SU-DHL-6 (cell line): ENCODE results near the gene TRAF3IP1.

Experiments used
- H2AFZ ChIP-seq: fragments of 200-600 bp; sonication (generic); 2 replicates; pipeline ENCODE4 v1.6.1; 2014; ENCODE audit warnings: low read depth, mild to moderate bottlenecking, moderate library complexity, mixed read lengths, antibody characterized with exemption, low read length; ENCODE audit not compliant: severe bottlenecking
- H3F3A ChIP-seq: fragments of 200-600 bp; shearing (Covaris generic); 2 replicates; pipeline ENCODE4 v1.6.0; 2016; ENCODE audit warnings: antibody characterized with exemption, mild to moderate bottlenecking; ENCODE audit not compliant: insufficient read depth
- H3K27ac ChIP-seq: fragments of 200-600 bp; sonication (generic); 2 replicates; pipeline ENCODE4 v1.5.1; 2016; ENCODE audit warnings: low read depth, mild to moderate bottlenecking, low read length, moderate library complexity, mixed read lengths
- H3K27me3 ChIP-seq: fragments of 200-600 bp; sonication (generic), shearing (Covaris generic); 2 replicates; pipeline ENCODE4 v1.6.0; 2014; ENCODE audit warnings: mild to moderate bottlenecking, low read length
- H3K36me3 ChIP-seq: fragments of 200-600 bp; sonication (generic); 2 replicates; pipeline ENCODE4 v1.6.1; 2014; ENCODE audit warnings: mild to moderate bottlenecking, low read length, mixed read lengths
- H3K4me2 ChIP-seq: fragments of 300-600, 200-600 bp; shearing (Covaris generic), sonication (generic); 2 replicates; pipeline ENCODE4 v1.6.0; 2014; ENCODE audit warnings: low read length, low read depth, mild to moderate bottlenecking; ENCODE audit not compliant: poor library complexity, severe bottlenecking
- H3K4me3 ChIP-seq: fragments of 200-600 bp; sonication (generic); 2 replicates; pipeline ENCODE4 v1.5.1; 2014; ENCODE audit warnings: antibody characterized with exemption, low read length, mild to moderate bottlenecking, mixed read lengths; ENCODE audit not compliant: insufficient read depth, poor library complexity, severe bottlenecking
- H3K79me2 ChIP-seq: fragments of 200-600 bp; sonication (generic); 2 replicates; pipeline ENCODE4 v1.6.1; 2014; ENCODE audit warnings: mild to moderate bottlenecking, low read length, moderate library complexity; ENCODE audit not compliant: insufficient read depth
- H3K9ac ChIP-seq: fragments of 200-600 bp; sonication (generic); 2 replicates; pipeline ENCODE4 v1.7.0; 2014; ENCODE audit warnings: mild to moderate bottlenecking, low read length
- H3K9me2 ChIP-seq: fragments of 200-600 bp; sonication (generic); replicated peaks from 2 replicates; pipeline ENCODE4 v1.6.1; 2014; ENCODE audit warnings: low read length; ENCODE audit not compliant: insufficient read depth
- H3K9me3 ChIP-seq: fragments of 200-600 bp; sonication (generic); 2 replicates; pipeline ENCODE4 v1.6.1; 2014; ENCODE audit warnings: low read length, mixed read lengths; ENCODE audit not compliant: insufficient read depth
- H4K20me1 ChIP-seq: fragments of 200-600 bp; sonication (generic); 2 replicates; pipeline ENCODE4 v1.6.1; 2014; ENCODE audit warnings: low read depth, mild to moderate bottlenecking, antibody characterized with exemption, low read length, moderate library complexity, mixed read lengths
- CTCF ChIP-seq: fragments of 200-600 bp; sonication (generic); IDR thresholded peaks from one replicate; pipeline ENCODE4 v1.5.1; 2017; ENCODE audit warnings: antibody characterized with exemption, mild to moderate bottlenecking, low read length, moderate library complexity; ENCODE audit not compliant: insufficient read depth, poor library complexity, severe bottlenecking
- EZH2phosphoT487 ChIP-seq: fragments of 200-600 bp; sonication (generic), shearing (Covaris generic); conservative IDR thresholded peaks from 2 replicates; pipeline ENCODE4 v1.6.1; 2018; ENCODE audit warnings: mild to moderate bottlenecking, antibody characterized with exemption, low read length, moderate library complexity, mixed read lengths

Gene TRAF3IP1

GRCh38 chr2:238327751-238328150 lies 7.4 kb downstream of the TRAF3IP1 start:
- H3K27ac ChIP-seq = no peak overlapping the region
- H4K20me1 ChIP-seq = no peaks in the 10 kb centered on the region
- no peak overlapping the region for H2AFZ ChIP-seq
- H3K27me3 ChIP-seq = no peaks in the 10 kb centered on the region
- no peaks in the 10 kb centered on the region for H3K9me3 ChIP-seq
- H3K4me2 ChIP-seq = no peak overlapping the region
- TF ChIP-seq EZH2phosphoT487 (no peak), CTCF (no peak)
- H3K4me3 ChIP-seq = no peak overlapping the region
- H3K79me2 ChIP-seq = no peaks in the 10 kb centered on the region
- H3K36me3 ChIP-seq = no peaks in the 10 kb centered on the region
- H3K9me2 ChIP-seq = no peaks in the 10 kb centered on the region
- H3K9ac ChIP-seq = no peak overlapping the region
- no peaks in the 10 kb centered on the region for H3F3A ChIP-seq

GRCh38 chr2:238330391-238330790 lies 10.1 kb downstream of the TRAF3IP1 start:
- no peaks in the 10 kb centered on the region for H3F3A ChIP-seq
- no peak overlapping the region for H3K27ac ChIP-seq
- no peaks in the 10 kb centered on the region for H3K79me2 ChIP-seq
- H3K9me3 ChIP-seq = no peaks in the 10 kb centered on the region
- TF ChIP-seq CTCF (no peak), EZH2phosphoT487 (no peak)
- no peak overlapping the region for H3K4me3 ChIP-seq
- H3K36me3 ChIP-seq = no peaks in the 10 kb centered on the region
- no peak overlapping the region for H3K9ac ChIP-seq
- no peaks in the 10 kb centered on the region for H3K9me2 ChIP-seq
- H3K27me3 ChIP-seq = no peaks in the 10 kb centered on the region
- no peak overlapping the region for H2AFZ ChIP-seq
- H3K4me2 ChIP-seq = no peak overlapping the region
- no peaks in the 10 kb centered on the region for H4K20me1 ChIP-seq

- Histone ChIP-seq H3K9me2 (no peaks in the 10 kb centered on the region), H3K79me2 (no peaks in the 10 kb centered on the region), H3F3A (no peaks in the 10 kb centered on the region), H3K4me3 (no peak overlapping the region), H3K36me3 (no peaks in the 10 kb centered on the region), H3K4me2 (no peak overlapping the region), H3K27ac (no peak overlapping the region), H4K20me1 (no peaks in the 10 kb centered on the region), H3K27me3 (no peaks in the 10 kb centered on the region), H2AFZ (no peak overlapping the region), H3K9me3 (no peaks in the 10 kb centered on the region), H3K9ac (no peak overlapping the region)
- no peak for TF ChIP-seq CTCF
- TF ChIP-seq EZH2phosphoT487 = no peak
Observed at GRCh38 chr2:238331916-238332315, 11.6 kb downstream of the TRAF3IP1 start.
